GM21825 (cell line): Measurements from ENCODE around the gene IER2.

ENCODE experiments used
- ATAC-seq: cut with Tn5 transposase; IDR thresholded peaks from one replicate; pipeline ENCODE4 v1.9.1; 2021; ENCODE audit warnings: mild to moderate bottlenecking, moderate library complexity; ENCODE audit not compliant: unreplicated experiment

Gene IER2, protein sequence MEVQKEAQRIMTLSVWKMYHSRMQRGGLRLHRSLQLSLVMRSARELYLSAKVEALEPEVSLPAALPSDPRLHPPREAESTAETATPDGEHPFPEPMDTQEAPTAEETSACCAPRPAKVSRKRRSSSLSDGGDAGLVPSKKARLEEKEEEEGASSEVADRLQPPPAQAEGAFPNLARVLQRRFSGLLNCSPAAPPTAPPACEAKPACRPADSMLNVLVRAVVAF

DNA sequence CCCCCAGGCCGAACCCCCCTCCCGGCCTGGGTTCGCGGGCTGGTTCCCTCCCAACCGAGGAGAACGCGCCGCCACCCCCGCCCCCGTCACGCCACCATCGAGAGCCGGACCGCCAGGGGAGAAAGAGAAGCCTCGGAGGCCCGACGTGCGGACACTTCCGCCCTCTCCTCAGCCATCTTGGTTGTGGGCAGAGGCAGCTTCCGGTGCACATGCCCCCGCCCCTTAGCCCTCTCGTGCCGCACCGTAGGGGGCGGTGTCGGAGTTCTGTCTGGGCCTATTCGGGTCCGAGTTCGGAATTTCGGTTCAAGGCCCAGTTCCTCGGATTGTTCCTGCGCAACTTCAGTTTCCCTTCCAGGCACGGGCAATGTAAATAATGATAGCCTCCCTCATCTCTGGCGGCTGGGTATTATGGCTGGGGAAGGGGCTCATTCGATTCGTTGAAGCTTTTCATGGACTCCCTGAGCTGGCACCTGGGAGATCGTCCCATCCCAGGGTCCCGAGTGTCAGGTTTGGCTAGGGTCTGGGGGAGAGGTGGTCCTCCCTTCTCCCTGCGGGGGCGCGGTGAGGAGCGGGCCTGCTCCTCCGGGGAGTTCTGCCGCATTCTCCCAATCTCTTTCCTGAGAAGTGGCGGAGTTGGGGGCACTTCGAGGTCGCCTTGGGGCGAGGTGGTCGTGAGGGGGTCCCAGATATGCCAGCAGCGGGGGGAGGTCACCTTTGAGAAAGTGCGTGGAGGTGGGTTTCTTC lies at the start of gene IER2, which contains the start of gene STX10:
TSS of gene IER2 (plus strand) at position 225 of the 744 bp plus-strand sequence. CDS start 2,776 bp downstream, outside the sequence.
TSS of gene STX10 (minus strand) at position 189 of the 744 bp plus-strand sequence. CDS start 202 bp downstream, outside the sequence.
- ATAC-seq = peak; percentile 29

DNA sequence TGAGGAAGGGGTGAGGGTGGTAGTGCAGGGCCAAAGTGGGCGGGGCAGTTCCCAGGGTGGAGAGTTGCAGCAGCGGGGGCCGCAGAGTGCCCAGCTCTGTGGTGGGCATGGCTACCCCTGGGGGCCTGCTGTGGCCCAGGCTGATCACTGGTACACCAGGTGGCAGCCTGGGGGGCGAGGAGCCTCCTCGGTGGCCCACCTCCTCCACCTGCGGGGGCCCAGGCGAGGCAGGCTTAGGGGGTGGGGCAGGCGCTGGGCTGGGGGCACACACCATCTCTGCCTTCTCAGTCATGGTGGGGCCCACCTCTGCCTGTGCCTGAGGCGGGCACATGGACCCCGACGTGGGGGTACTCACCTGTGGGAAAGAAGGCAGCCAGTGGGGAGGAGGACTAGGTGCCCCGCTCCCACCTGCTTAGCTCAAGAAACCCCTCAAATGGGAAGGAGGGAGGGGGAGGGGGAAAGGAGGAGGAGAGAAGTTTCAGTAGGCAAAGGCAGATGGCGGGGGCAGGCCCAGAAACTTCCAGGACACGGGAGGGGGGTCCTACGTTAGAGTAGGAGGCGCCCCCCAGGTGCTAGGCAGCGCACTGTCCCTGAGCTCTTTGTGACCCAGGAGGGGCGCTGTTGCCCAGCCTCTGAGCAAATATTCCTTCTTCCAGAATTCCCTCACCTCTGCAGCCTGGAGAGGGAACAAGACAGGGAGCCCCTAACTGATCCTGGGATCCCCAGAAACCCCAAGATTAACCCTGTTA lies 49.2 kb upstream of the IER2 start:
- no peak for ATAC-seq

DNA sequence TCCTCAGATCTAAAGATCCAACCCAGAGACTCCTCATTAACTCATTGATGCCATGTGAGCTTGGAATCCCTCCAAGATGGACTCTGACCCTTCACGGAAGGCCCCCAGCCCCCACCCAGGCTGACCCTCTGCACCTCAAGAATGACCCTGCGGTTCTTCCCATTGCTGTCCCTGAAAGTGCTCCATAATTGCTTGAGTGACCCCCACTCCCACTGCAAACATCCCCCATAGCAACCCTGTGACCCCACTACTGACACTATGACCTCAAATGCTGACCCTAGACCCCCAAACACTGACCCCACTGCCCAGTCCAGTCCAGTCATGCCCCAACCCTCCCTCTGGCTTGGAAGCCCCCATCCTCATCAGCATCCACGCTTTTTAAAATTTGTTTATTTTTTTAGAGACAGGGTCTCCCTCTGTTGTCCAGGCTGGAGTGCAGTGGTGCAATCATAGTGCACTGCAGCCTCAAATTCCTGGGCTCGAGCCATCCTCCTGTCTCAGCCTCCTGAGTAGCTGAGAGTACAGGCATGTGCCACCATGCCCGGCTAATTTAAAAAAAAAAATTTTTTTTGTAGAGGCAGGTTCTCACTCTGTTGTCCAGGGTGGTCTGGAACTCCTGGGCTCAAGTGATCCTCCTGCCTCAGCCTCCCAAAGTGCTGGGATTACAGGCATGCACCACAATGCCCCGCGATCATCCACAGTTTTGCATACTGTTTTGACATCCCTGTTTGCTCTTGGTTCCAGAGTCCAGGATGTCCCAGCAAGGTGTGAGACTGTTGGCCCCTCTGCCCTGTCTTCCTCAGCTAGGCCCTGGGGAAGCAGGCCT lies 48.4 kb upstream of the IER2 start:
- ATAC-seq = no peak

DNA sequence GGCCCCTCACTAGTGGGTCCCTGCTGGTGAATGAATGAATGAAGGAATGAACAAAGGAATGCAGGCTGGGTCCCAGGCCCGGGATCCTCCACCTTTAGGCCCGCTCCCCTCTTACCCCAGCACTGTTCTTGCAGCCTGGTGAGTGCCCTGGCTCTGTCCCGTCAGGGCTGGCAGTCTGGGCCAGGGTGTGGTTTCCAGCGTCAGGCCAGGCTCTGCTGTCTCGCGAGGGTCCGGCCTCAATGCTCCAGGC lies 47.9 kb upstream of the IER2 start:
- ATAC-seq = no peak

DNA sequence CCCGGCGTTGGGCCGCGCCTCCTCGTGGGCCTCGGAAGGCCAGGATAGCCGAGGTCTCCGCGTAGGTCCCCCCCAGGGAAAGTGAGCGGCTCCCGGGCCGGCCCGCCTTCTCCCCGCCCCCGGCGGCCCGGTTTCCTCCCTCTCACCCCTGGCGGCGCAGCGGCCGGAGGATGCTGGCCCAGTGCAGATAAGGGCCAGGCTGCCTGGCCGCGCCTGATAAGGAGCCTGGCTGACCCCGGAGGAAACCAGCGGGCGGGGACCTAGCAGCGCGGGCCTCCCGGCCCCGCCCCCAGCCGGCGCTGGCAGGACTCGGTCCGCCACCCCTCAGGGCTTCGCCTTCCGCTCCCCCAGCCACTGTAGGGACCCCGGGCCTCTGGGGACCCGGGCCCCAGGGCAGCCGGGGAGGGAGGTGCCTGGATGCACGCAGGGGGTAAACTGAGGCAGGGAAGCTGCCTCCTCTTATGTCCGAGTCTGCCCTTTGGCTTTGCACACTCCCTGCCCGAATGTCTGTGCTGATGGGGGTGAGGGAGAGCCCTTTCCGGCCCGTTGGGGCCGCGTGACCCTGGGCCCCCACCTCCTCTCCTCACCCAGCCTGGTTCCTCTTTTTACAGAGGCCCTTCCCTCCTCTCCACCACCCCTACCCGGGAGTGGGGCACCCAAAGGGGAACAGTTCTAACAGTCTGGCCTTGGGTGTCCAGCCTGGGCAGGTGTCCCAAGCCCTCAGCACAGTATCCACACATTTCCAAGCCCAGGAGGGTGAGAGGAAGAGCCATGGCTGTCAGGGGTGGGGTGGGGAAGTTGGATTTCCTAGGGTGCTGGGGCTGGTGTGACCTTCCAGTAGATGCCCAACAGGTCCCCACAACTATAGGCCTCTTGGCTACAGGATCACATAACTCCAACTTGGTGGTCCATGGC lies 47.3 kb upstream of the IER2 start, which contains the start of gene LYL1:
TSS of gene LYL1 (minus strand) at position 193 of the 915 bp plus-strand sequence. CDS start 1,687 bp downstream, outside the sequence.
- peak; percentile 31 for ATAC-seq

DNA sequence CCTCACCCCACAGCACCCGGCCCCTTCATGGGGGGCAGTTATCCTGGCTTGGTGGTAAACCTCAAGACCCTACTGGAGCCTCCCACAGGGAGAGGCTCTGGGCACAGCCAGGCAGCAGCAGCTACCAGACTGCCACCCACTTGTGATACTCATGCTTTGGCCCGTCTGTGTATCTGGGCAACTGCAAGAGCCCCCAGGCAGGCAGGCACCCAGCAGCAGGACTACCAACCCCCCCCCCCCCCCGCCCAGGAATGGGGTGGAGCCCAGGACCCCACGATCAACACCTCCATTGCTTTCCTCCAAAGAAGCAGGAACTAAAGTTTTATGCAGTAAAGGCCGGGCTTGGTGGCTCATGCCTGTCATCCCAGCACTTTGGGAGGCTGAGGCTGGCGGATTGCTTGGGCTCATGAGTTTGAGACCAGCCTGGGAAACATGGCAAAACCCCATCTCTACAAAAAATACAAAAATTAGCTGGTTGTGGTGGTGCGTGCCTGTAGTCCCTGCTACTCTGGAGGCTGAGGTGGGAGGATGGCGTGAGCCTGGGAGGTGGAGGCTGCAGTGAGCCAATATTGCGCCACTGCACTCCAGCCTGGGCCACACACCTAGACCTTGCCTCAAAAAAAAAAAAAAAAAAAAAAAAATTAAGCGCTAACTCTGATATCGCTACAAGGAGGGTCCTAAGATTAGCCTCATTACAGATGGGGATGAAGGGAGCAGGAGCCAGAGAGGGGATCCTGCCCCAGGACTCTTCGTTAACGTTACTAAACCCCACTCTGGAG lies 46.4 kb upstream of the IER2 start:
- ATAC-seq = no peak

DNA sequence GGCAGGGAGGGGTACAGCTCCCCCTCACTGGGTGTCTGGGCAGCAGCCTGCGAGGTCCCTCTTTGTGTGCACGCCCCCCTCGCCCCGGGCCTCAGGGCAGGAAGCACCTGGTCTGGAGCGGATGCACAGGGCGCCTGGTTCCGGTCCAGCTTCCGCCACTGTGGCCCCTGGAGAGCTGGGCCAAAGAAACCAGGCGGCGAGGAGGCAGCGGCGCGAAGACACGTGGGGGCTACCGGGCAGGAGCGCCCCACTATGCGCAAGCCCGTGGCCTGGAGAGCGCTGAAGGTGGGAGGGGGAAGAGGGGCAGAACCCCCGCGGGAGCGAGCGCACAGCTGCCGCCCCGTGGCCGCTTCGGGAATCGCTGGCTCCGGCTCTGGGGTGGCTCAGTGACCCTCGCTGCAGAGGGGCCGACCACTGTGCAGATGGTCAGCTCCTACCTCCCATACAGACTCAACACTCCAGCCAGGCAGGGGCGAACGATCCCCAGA lies 45.8 kb upstream of the IER2 start:
- ATAC-seq = no peak

DNA sequence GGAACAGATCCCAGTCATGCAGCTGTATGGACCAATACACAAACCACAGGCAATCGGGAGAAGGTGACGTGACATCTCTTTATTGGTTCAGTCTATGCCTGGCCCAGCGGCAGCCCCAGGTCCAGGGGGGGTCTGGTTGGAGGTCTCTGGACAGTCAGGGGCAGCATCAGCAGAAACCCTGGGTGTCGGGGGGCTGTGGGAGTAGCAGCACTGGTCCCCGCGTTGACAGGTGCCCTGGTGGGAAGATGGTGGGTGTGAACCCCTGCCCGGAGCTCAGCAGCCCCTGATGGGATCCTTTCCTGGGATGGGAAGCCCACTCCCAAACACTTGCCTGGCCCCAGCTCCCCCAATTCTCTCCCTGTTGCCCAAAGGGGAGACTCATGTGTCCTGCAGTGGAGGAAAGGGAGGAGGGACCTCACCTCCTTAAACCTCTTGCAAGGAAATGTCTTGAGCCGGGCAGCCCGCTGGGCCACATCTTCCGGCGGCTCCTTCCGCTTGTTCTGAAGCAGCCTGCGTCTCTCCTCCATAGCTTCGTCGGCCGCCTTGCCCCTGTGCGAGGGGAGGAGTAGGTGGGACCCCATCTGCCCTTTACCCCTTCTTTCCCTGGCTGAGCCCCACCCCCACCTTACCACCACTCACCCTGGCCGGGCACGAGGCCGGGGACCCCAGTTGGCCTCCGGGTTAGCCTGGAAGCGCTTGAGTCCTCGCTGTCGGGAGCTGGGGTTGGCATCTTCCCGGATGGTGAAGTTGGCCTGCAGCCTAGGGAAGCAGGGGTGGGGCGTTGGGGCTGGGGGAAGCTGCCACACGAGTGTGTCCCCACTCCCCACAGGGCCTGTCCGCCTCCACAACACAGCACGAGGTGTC lies 45.1 kb upstream of the IER2 start:
- ATAC-seq = no peak

DNA sequence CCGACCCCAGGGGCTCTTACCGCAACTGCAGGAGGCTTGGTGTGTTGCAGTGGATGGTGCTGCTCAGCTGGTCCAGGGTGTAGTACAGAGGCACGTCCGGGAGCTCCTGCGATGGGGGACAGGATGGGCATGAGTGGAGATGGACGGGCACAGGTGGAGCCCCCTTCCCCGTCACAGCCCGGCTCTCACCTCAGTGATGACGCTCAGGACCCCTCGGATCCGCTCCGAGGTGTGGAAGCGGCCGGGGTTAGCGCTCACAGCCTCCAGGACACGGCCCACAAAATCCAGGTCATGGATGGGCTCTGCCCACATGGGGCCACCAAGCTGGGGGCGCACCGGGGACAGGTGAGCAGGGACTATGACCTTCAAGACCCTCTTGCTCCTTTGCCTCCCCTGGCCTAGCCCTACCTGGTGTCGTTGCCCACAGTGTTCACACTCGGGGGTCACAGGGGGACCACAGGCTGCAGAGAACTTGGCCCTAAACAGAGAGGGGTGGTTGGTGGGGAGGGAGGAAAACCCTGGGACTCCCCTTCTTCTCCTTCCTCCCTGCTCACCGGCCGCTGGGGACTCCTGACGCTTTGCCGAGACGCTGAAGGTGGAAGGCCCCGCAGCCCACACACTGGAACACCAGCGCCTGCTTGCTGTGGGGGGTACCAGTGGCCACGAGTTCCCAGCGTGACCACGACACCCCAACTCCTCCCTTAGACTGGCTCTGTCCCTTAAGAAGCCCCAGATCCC lies 40.7 kb upstream of the IER2 start:
- ATAC-seq = no peak

DNA sequence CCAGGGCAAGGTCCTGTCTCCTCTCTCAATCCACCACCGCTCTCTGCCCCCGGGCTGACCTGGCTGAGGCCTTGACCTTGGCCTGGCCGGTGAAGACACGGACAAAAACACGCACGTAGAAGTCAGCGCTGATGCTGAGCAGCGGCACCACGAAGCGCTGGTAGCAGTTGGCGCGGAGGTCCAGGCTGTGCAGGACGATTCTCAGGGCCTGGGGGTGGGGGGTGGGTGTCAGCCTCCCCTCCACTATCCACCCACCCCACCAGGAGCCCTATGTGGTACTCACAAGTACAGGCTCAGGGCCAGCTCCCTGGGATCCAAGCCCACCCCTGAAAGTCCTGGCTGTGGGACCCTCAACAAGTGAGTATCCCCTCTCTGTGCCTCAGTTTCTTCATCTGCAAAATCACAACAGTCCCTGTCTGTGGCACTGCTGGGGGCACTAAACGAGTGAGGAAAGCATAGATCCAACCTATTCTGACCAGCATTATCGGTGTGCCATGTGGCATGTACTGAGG lies 40.1 kb upstream of the IER2 start:
- ATAC-seq = no peak

DNA sequence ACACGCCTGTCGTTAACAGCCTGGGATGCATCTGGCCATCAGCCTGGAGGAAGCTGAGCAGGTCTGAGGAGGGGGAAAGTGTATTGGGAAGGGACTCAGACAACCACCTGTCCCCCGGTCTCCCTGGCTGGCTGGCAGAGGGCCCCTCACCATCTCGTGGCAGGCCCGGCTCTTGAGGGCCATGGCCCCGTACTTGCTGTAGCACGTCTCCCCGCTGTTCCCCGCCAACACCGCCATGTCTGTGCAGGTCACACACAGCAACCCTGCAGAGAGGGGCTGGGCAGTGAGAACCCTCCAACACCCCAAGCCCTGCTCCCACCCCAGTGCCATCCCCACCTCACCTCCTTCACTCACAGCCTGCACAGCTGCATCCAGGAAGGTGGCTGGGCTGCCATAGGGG lies 37.7 kb upstream of the IER2 start:
- no peak for ATAC-seq

DNA sequence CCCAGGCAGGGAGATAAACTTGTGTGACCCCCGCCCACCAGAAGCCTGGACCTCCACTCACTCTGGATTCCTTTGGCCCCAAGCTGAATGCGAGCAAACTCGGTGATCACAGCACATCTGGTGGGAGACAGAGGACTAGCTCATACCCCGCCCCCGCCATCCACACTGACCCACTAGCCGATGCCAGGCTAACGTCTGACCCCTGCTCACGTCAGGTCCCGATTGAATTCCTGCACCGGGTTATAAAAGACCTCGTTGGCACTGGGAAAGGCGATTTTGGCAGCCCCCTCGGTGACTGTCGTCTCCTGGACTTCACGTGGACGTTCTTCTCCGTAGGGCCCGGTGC lies 34.3 kb upstream of the IER2 start:
- no peak for ATAC-seq

DNA sequence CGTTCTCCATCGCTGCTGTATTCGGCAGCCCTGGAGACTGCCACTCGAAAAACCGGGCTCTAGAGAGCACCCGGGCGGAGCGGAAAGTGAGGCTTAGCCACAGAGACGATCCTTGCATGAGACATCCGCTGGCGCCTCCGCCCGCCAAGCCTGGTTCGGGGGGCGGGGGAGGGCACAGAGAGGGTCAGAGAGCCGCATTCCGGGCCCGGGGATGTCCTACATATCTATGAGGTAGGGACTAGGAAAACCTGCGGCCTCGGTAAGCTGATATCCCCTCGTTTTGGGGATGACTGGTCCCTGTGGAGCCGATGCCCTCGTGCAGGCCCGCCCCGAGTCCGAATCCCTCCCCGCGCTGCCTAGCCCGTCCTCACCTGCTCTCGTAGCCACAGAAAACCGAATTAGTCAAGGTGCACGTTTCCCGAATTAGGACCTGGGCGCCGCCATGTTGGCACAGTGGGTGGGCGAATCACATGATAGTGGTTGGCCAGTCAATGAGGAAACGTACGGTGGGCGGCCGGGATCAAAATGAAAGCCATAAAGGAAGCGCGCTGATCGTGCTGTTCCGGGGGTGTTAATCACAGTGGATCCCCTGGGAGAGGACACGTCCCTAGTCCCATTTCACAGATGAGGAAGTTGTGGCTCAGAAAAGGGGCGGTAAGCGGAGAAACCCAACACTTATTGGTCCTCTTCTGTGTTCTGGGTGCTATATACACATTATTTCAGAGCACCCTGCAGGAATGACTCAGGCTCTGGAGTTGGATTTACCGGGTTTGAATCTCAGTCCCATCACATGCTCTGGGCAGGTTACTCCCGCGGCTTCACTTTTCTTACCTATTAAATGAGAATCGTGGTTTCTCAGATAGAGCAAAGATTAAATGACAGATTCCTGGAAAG lies 33.7 kb upstream of the IER2 start, which contains the start of gene TRMT1:
TSS of gene TRMT1 (minus strand) at position 459 of the 894 bp plus-strand sequence. CDS start at position 118, 341 bp downstream.
- peak; percentile 38 for ATAC-seq

DNA sequence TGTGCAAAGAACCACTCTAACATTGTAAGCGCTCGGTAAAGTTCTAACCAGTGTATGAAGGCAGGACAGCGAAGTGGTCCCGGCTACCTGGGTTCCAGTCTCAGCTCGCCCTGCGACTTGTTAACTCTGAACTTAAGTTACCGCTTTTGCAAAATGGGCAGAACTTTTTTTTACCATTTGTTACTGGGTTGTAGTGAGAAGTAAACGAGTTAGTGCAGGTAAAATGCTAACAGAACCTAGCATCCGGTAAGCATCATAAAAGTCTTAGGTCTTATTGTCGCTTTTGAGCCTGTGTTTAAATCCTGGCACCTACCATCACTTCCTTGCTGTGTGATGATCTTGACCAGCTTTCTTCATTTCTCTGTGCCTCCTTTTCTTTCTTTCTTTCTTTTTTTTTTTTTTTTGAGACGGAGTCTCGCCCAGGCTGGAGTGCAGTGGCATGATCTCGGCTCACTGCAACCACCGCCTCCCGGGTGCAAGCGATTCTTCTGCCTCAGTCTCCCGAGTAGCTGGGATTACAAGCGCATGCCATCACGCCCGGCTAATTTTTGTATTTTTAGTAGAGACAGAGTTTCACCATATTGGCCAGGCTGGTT lies 32.9 kb upstream of the IER2 start:
- ATAC-seq = peak; percentile 1

DNA sequence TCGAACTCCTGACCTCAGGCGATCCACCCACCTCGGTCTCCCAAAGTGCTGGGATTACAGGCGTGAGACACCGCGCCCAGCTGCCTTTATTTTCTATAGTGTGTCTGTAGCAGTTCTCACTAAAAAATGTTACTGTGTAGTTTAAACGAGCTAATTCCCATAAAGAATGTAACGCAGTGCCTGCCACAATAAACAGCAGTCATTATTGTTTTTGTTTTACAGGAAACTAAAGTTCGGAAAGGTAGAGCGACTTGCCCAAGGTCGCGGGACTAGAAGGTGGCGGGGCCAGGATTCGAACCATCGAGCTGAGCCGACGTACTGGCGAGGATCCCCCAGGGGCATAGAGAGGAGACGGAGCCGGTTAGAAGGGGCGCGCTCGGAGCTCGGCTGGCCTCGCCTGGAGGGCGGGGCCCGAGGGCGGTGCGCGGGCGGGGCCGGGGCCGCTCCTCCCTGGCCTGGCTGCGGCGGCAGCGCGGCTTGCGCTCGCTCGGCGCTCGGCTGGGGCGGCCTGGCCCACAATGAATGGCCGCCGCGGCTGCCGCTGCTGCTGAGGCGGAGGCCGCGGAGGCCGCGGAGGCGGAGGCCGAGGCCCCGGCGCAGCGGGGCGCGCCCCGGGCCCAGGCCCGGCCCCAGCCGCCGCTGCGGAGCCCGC lies 32.3 kb upstream of the IER2 start, which contains the start of gene NACC1:
TSS of gene NACC1 (plus strand) at position 493 of the 652 bp plus-strand sequence. CDS start 16,944 bp downstream, outside the sequence.
- peak; percentile 51 for ATAC-seq
